Measurements from ENCODE around the gene ZWINT.

DNA sequence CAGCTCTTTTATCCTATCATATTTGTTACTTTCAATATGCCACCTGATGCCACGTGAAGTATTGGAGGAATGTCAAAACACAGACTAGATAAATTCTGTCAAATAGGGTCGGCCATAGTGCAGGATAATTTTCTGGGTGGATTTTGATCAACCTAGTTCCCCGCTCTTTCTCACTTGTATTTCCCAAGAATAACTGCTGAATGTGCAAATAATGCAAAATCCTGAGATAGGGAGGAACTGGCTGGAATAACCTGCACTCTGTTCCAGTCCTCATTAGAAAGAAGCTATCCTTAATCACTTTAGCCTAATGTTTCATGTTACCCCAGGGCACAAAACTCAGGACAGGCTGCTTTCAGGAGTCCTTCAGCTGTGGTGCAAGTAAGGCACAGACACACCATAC is 33.9 kb downstream of the ZWINT start:
- TF ChIP-seq, protein P1, sequence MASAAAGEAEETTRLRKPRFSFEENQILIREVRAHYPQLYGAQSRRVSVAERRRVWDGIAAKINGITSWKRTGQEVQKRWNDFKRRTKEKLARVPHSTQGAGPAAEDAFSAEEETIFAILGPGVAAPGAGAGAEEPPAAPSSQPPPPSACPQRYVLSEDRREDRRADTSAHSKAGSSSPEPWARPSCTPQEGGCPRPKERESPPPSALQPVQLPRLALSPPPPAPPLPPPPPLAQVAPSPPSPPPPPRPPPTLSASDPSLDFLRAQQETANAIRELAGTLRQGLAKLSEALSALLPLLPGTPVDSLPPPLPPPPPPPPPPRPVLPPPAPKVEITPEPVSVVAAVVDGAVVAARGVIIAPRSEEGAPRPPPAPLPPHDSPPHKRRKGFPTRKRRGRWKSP (CRISPR knock-in tag; IDR thresholded peaks at IDR 0.05): no peak
- TF ChIP-seq ELF3 (CRISPR knock-in tag; IDR thresholded peaks at IDR 0.05) (no peak), ZNF776 (CRISPR knock-in tag; IDR thresholded peaks at IDR 0.05) (no peak), ETV6 (CRISPR knock-in tag; conservative IDR thresholded peaks at IDR 0.05) (no peak), RBAK (CRISPR knock-in tag; IDR thresholded peaks at IDR 0.05) (no peak)
- TF ChIP-seq, protein P2, sequence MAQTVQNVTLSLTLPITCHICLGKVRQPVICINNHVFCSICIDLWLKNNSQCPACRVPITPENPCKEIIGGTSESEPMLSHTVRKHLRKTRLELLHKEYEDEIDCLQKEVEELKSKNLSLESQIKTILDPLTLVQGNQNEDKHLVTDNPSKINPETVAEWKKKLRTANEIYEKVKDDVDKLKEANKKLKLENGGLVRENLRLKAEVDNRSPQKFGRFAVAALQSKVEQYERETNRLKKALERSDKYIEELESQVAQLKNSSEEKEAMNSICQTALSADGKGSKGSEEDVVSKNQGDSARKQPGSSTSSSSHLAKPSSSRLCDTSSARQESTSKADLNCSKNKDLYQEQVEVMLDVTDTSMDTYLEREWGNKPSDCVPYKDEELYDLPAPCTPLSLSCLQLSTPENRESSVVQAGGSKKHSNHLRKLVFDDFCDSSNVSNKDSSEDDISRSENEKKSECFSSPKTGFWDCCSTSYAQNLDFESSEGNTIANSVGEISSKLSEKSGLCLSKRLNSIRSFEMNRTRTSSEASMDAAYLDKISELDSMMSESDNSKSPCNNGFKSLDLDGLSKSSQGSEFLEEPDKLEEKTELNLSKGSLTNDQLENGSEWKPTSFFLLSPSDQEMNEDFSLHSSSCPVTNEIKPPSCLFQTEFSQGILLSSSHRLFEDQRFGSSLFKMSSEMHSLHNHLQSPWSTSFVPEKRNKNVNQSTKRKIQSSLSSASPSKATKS (CRISPR knock-in tag; IDR thresholded peaks at IDR 0.05): no peak
